Measurements from ENCODE around the gene GDF11.
"Not testable (repeated sequence)": the region's sequence is repeated elsewhere in the genome, so short reads cannot be mapped to it uniquely, and the experiment has no call there.

GDF11 gene

GRCh38 chr12:55746174-55746912, 3.4 kb downstream of the GDF11 start:
- Histone ChIP-seq H3K36me3 (ENCODE audit: control insufficient read depth, insufficient read depth, low read length) (peaks cover 44% of the 10 kb centered on the region), H3K4me3 (ENCODE audit: low read depth, low read length) (peak overlapping the region; percentile 87), H3K9ac (ENCODE audit: low read depth, low read length) (peak overlapping the region; percentile 53)

GRCh38 chr12:55746913-55747231, 4.0 kb downstream of the GDF11 start:
- H3K9me3 ChIP-seq (ENCODE audit: control insufficient read depth, insufficient read depth, low read length), result no peaks in the 10 kb centered on the region
- H3K4me1 ChIP-seq (ENCODE audit: control insufficient read depth, insufficient read depth, low read length), result peaks cover 48% of the 10 kb centered on the region
- H3K27me3 ChIP-seq (ENCODE audit: control insufficient read depth, insufficient read depth, low read length), result no peaks in the 10 kb centered on the region
- peaks cover 50% of the 10 kb centered on the region for H3K36me3 ChIP-seq (ENCODE audit: control insufficient read depth, insufficient read depth, low read length)
- peak overlapping the region; percentile 87 for H3K4me3 ChIP-seq (ENCODE audit: low read depth, low read length)
- no peak overlapping the region for H3K9ac ChIP-seq (ENCODE audit: low read depth, low read length)
- H3K27ac ChIP-seq (ENCODE audit: low read depth, low read length), result peak overlapping the region; percentile 94

More at GRCh38 chr12:55746174-55746912, 3.4 kb downstream of the GDF11 start:
- Histone ChIP-seq H3K27me3 (ENCODE audit: control insufficient read depth, insufficient read depth, low read length) (no peaks in the 10 kb centered on the region), H3K27ac (ENCODE audit: low read depth, low read length) (peak overlapping the region; percentile 94), H3K9me3 (ENCODE audit: control insufficient read depth, insufficient read depth, low read length) (no peaks in the 10 kb centered on the region), H3K4me1 (ENCODE audit: control insufficient read depth, insufficient read depth, low read length) (peaks cover 51% of the 10 kb centered on the region)

- H3K36me3 ChIP-seq (ENCODE audit: control insufficient read depth, insufficient read depth, low read length), result peaks cover 63% of the 10 kb centered on the region
These were observed 5.5 kb downstream of the GDF11 start for GRCh38 chr12:55748230-55748993.

GRCh38 chr12:55755246-55755645, 12.3 kb downstream of the GDF11 start:
- H3K9me3 ChIP-seq (ENCODE audit: control insufficient read depth, insufficient read depth, low read length), result no peaks in the 10 kb centered on the region
- peaks cover 15% of the 10 kb centered on the region; the same call in 1 of the 2 replicates for H3K4me1 ChIP-seq (ENCODE audit: control insufficient read depth, insufficient read depth, low read length)
- no peak overlapping the region for H3K4me3 ChIP-seq (ENCODE audit: low read depth, low read length)
- no peaks in the 10 kb centered on the region for H3K27me3 ChIP-seq (ENCODE audit: control insufficient read depth, insufficient read depth, low read length)
- no peak overlapping the region for H3K27ac ChIP-seq (ENCODE audit: low read depth, low read length)
- no peak overlapping the region for H3K9ac ChIP-seq (ENCODE audit: low read depth, low read length)
- H3K36me3 ChIP-seq (ENCODE audit: control insufficient read depth, insufficient read depth, low read length), result peaks cover 84% of the 10 kb centered on the region

More at GRCh38 chr12:55748230-55748993, 5.5 kb downstream of the GDF11 start:
- H3K9ac ChIP-seq (ENCODE audit: low read depth, low read length), result no peak overlapping the region
- H3K4me3 ChIP-seq (ENCODE audit: low read depth, low read length), result 0 out of 2 replicates have a peak overlapping the region, but pooled peaks have one; percentile 87
- peaks cover 42% of the 10 kb centered on the region for H3K4me1 ChIP-seq (ENCODE audit: control insufficient read depth, insufficient read depth, low read length)
- no peak overlapping the region for H3K27ac ChIP-seq (ENCODE audit: low read depth, low read length)
- H3K9me3 ChIP-seq (ENCODE audit: control insufficient read depth, insufficient read depth, low read length), result no peaks in the 10 kb centered on the region
- H3K27me3 ChIP-seq (ENCODE audit: control insufficient read depth, insufficient read depth, low read length), result no peaks in the 10 kb centered on the region

GRCh38 chr12:55757701-55758100, 14.8 kb downstream of the GDF11 start:
- peaks cover 81% of the 10 kb centered on the region for H3K36me3 ChIP-seq (ENCODE audit: control insufficient read depth, insufficient read depth, low read length)

GRCh38 chr12:55758575-55758974, 15.7 kb downstream of the GDF11 start:
- H3K9me3 ChIP-seq (ENCODE audit: control insufficient read depth, insufficient read depth, low read length); H3K4me3 ChIP-seq (ENCODE audit: low read depth, low read length); H3K27ac ChIP-seq (ENCODE audit: low read depth, low read length); H3K9ac ChIP-seq (ENCODE audit: low read depth, low read length); H3K27me3 ChIP-seq (ENCODE audit: control insufficient read depth, insufficient read depth, low read length): not testable (repeated sequence)
- H3K4me1 ChIP-seq (ENCODE audit: control insufficient read depth, insufficient read depth, low read length), result peaks cover 10% of the 10 kb centered on the region; the same call in 1 of the 2 replicates
- peaks cover 83% of the 10 kb centered on the region for H3K36me3 ChIP-seq (ENCODE audit: control insufficient read depth, insufficient read depth, low read length)

More at GRCh38 chr12:55757701-55758100, 14.8 kb downstream of the GDF11 start:
- Histone ChIP-seq H3K27me3 (ENCODE audit: control insufficient read depth, insufficient read depth, low read length) (no peaks in the 10 kb centered on the region), H3K27ac (ENCODE audit: low read depth, low read length) (peak overlapping the region; percentile 21), H3K9ac (ENCODE audit: low read depth, low read length) (0 out of 2 replicates have a peak overlapping the region, but pooled peaks have one; percentile 11), H3K4me3 (ENCODE audit: low read depth, low read length) (no peak overlapping the region), H3K4me1 (ENCODE audit: control insufficient read depth, insufficient read depth, low read length) (peaks cover 10% of the 10 kb centered on the region; the same call in 1 of the 2 replicates), H3K9me3 (ENCODE audit: control insufficient read depth, insufficient read depth, low read length) (no peaks in the 10 kb centered on the region)

- H3K9ac ChIP-seq (ENCODE audit: low read depth, low read length), result no peak overlapping the region
- H3K4me3 ChIP-seq (ENCODE audit: low read depth, low read length), result no peak overlapping the region
- peaks cover 4% of the 10 kb centered on the region; the same call in 1 of the 2 replicates for H3K4me1 ChIP-seq (ENCODE audit: control insufficient read depth, insufficient read depth, low read length)
- no peak overlapping the region for H3K27ac ChIP-seq (ENCODE audit: low read depth, low read length)
- peaks cover 79% of the 10 kb centered on the region for H3K36me3 ChIP-seq (ENCODE audit: control insufficient read depth, insufficient read depth, low read length)
- no peaks in the 10 kb centered on the region for H3K27me3 ChIP-seq (ENCODE audit: control insufficient read depth, insufficient read depth, low read length)
- no peaks in the 10 kb centered on the region for H3K9me3 ChIP-seq (ENCODE audit: control insufficient read depth, insufficient read depth, low read length)
These were observed 17.7 kb downstream of the GDF11 start for GRCh38 chr12:55760663-55761062.

- H3K9me3 ChIP-seq (ENCODE audit: control insufficient read depth, insufficient read depth, low read length), result no peaks in the 10 kb centered on the region
- H3K27ac ChIP-seq (ENCODE audit: low read depth, low read length), result no peak overlapping the region
- no peak overlapping the region for H3K4me3 ChIP-seq (ENCODE audit: low read depth, low read length)
- H3K4me1 ChIP-seq (ENCODE audit: control insufficient read depth, insufficient read depth, low read length), result no peaks in the 10 kb centered on the region
- H3K9ac ChIP-seq (ENCODE audit: low read depth, low read length), result no peak overlapping the region
- peaks cover 71% of the 10 kb centered on the region for H3K36me3 ChIP-seq (ENCODE audit: control insufficient read depth, insufficient read depth, low read length)
- no peaks in the 10 kb centered on the region for H3K27me3 ChIP-seq (ENCODE audit: control insufficient read depth, insufficient read depth, low read length)
These were observed 19.7 kb downstream of the GDF11 start for GRCh38 chr12:55762646-55763045.

GRCh38 chr12:55765736-55766290, 22.9 kb downstream of the GDF11 start:
- no peak overlapping the region for H3K9ac ChIP-seq (ENCODE audit: low read depth, low read length)
- no peak overlapping the region for H3K4me3 ChIP-seq (ENCODE audit: low read depth, low read length)
- H3K36me3 ChIP-seq (ENCODE audit: control insufficient read depth, insufficient read depth, low read length), result peaks cover 58% of the 10 kb centered on the region
- no peaks in the 10 kb centered on the region for H3K9me3 ChIP-seq (ENCODE audit: control insufficient read depth, insufficient read depth, low read length)
- H3K4me1 ChIP-seq (ENCODE audit: control insufficient read depth, insufficient read depth, low read length), result no peaks in the 10 kb centered on the region
- no peak overlapping the region for H3K27ac ChIP-seq (ENCODE audit: low read depth, low read length)
- no peaks in the 10 kb centered on the region for H3K27me3 ChIP-seq (ENCODE audit: control insufficient read depth, insufficient read depth, low read length)

- H3K9ac ChIP-seq (ENCODE audit: low read depth, low read length), result no peak overlapping the region
- H3K27me3 ChIP-seq (ENCODE audit: control insufficient read depth, insufficient read depth, low read length), result no peaks in the 10 kb centered on the region
- H3K36me3 ChIP-seq (ENCODE audit: control insufficient read depth, insufficient read depth, low read length), result peaks cover 55% of the 10 kb centered on the region
- H3K4me1 ChIP-seq (ENCODE audit: control insufficient read depth, insufficient read depth, low read length), result no peaks in the 10 kb centered on the region
- no peak overlapping the region for H3K27ac ChIP-seq (ENCODE audit: low read depth, low read length)
- H3K9me3 ChIP-seq (ENCODE audit: control insufficient read depth, insufficient read depth, low read length), result no peaks in the 10 kb centered on the region
- H3K4me3 ChIP-seq (ENCODE audit: low read depth, low read length), result no peak overlapping the region
These were observed 24.2 kb downstream of the GDF11 start for GRCh38 chr12:55767156-55767555.

- H3K27me3 ChIP-seq (ENCODE audit: control insufficient read depth, insufficient read depth, low read length), result no peaks in the 10 kb centered on the region
- H3K4me3 ChIP-seq (ENCODE audit: low read depth, low read length), result no peak overlapping the region
- H3K4me1 ChIP-seq (ENCODE audit: control insufficient read depth, insufficient read depth, low read length), result no peaks in the 10 kb centered on the region
- H3K36me3 ChIP-seq (ENCODE audit: control insufficient read depth, insufficient read depth, low read length), result peaks cover 47% of the 10 kb centered on the region
- H3K27ac ChIP-seq (ENCODE audit: low read depth, low read length), result no peak overlapping the region
- no peaks in the 10 kb centered on the region for H3K9me3 ChIP-seq (ENCODE audit: control insufficient read depth, insufficient read depth, low read length)
- no peak overlapping the region for H3K9ac ChIP-seq (ENCODE audit: low read depth, low read length)
These were observed 28.8 kb downstream of the GDF11 start for GRCh38 chr12:55771736-55772135.

Data from HUES48 (cell line).